Esophagus muscularis mucosa (tissue), 4 donors: ENCODE measurements around the gene BSN. TPM values are rescaled to one million over a fixed set of nuclear protein-coding genes. Genes with fewer than 3 reads are reported as not detected.

ENCODE experiments used
- DNase-seq: peaks from one replicate; pipeline ENCODE4 v3.0.0-alpha.2; 2017; ENCODE audit errors: extremely low spot score
- H3K27ac ChIP-seq, 4 donors: fragments of 200-600 bp; sonication (generic); replicated peaks in 1 of 4; 1 replicate in 3 of 4; 2 replicates in 1 of 4; pipeline ENCODE4 v1.5.1; 2016 to 2019; ENCODE audit warnings: mild to moderate bottlenecking in 1 of 4
- H3K27me3 ChIP-seq, 4 donors: fragments of 200-600 bp; sonication (generic); one replicate each; pipeline versions ENCODE4 v1.5.1 to v1.6.0; 2016 to 2019
- H3K36me3 ChIP-seq, 4 donors: fragments of 200-600 bp; sonication (generic); one replicate each; pipeline ENCODE4 v1.5.1; 2016 to 2019
- H3K4me1 ChIP-seq, 4 donors: fragments of 200-600 bp; sonication (generic); one replicate each; pipeline ENCODE4 v1.5.1; 2016 to 2019
- H3K4me3 ChIP-seq, 4 donors: fragments of 200-600 bp; sonication (generic); 1 replicate in 2 of 4; 2 replicates in 2 of 4; pipeline ENCODE4 v1.5.1; 2016 to 2019; ENCODE audit warnings: mild to moderate bottlenecking in 4 of 4, moderate library complexity in 1 of 4
- H3K9me3 ChIP-seq, 4 donors: fragments of 200-600 bp; sonication (generic); 1 replicate in 3 of 4; 2 replicates in 1 of 4; pipeline ENCODE4 v1.5.1; 2016 to 2019
- EP300 ChIP-seq: sonication (generic); formaldehyde crosslinking; IDR thresholded peaks from one replicate; pipeline ENCODE4 v1.6.1; 2017; ENCODE audit warnings: antibody characterized with exemption
- POLR2A ChIP-seq: fragments of 450-650 bp; IDR thresholded peaks from one replicate; pipeline ENCODE4 v1.6.1; 2017; ENCODE audit warnings: antibody characterized with exemption, moderate library complexity, mild to moderate bottlenecking, low read depth
- POLR2AphosphoS5 ChIP-seq, 2 donors: sonication (generic); formaldehyde crosslinking; IDR thresholded peaks; one replicate each; pipeline ENCODE4 v1.6.1; 2017; ENCODE audit warnings: antibody characterized with exemption in 2 of 2
- WGBS: methylation state at CpG from one replicate; pipeline ENCODE4 v1.1.5; 2018; 5-methylcytosine and 5-hydroxymethylcytosine counted together
- intact Hi-C: fragments of 100-400 bp; cut with DNase I; formaldehyde crosslinking; loops from one replicate; pipeline ENCODE4 v1.15.1; 2023
- total RNA-seq, 4 donors: library from RNA; depleted of rRNA; stranded (reverse); fragments of >200 nt; gene quantifications; one replicate each; pipeline versions ENCODE4 v1.1.0 to v1.2.1, GENCODE V29; 2016
- TF ChIP-seq, protein P1 (sequence below), 3 experiments: fragments of 200-600 bp in 2 of 3; fragments of 450-650 bp in 1 of 3; sonication (generic) in 2 of 3; IDR thresholded peaks; one replicate each; pipeline ENCODE4 v1.5.1; 2017 to 2019; ENCODE audit warnings: antibody characterized with exemption in 3 of 3, mild to moderate bottlenecking in 2 of 3, moderate library complexity in 1 of 3

The BSN gene
- total RNA-seq, 4 donors from 2014 or later = 0.42 to 1.7 (median 0.78) TPM

GRCh38 chr3:49641921-49642707 is 87.8 kb downstream of the BSN start:
- no peak for DNase-seq
- TF ChIP-seq POLR2A (no peak), EP300 (no peak), POLR2AphosphoS5 (IDR thresholded peaks at IDR 0.05) (no peak)
- TF ChIP-seq, protein P1, sequence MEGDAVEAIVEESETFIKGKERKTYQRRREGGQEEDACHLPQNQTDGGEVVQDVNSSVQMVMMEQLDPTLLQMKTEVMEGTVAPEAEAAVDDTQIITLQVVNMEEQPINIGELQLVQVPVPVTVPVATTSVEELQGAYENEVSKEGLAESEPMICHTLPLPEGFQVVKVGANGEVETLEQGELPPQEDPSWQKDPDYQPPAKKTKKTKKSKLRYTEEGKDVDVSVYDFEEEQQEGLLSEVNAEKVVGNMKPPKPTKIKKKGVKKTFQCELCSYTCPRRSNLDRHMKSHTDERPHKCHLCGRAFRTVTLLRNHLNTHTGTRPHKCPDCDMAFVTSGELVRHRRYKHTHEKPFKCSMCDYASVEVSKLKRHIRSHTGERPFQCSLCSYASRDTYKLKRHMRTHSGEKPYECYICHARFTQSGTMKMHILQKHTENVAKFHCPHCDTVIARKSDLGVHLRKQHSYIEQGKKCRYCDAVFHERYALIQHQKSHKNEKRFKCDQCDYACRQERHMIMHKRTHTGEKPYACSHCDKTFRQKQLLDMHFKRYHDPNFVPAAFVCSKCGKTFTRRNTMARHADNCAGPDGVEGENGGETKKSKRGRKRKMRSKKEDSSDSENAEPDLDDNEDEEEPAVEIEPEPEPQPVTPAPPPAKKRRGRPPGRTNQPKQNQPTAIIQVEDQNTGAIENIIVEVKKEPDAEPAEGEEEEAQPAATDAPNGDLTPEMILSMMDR (IDR thresholded peaks at IDR 0.05) = no peak
- intact Hi-C loops = no loop called here
- Histone ChIP-seq H3K27me3 (no peaks in the 10 kb centered on the region), H3K36me3 (peaks cover 0 to 6% (median 1%) of the 10 kb centered on the region in 4 donors), H3K4me3 (no peak overlapping the region), H3K9me3 (no peaks in the 10 kb centered on the region), H3K4me1 (peaks cover 0 to 3% (median 0%) of the 10 kb centered on the region in 4 donors), H3K27ac (no peak overlapping the region)
- WGBS = 100% methylated on average over 14 of the region's 14 CpGs

DNA sequence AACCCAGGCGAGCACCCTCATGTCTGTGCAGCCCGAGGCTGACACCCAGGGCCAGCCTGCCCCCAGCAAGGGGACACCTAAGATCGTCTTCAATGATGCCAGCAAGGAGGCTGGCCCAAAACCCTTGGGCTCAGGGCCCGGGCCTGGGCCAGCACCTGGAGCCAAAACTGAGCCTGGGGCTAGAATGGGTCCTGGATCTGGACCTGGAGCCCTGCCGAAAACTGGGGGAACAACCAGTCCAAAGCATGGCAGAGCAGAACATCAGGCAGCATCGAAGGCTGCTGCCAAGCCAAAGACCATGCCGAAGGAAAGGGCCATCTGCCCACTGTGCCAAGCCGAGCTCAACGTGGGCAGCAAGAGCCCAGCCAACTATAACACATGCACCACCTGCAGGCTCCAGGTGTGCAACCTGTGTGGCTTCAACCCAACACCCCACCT is 88.5 kb downstream of the BSN start:
- TF ChIP-seq, protein P1 (IDR thresholded peaks at IDR 0.05) = no peak
- no peak for TF ChIP-seq POLR2A
- no peak for TF ChIP-seq POLR2AphosphoS5 (IDR thresholded peaks at IDR 0.05)
- no peak for TF ChIP-seq EP300
- Histone ChIP-seq H3K9me3 (no peaks in the 10 kb centered on the region), H3K4me1 (peaks cover 0 to 3% (median 0%) of the 10 kb centered on the region in 4 donors), H3K4me3 (no peak overlapping the region), H3K27ac (no peak overlapping the region), H3K36me3 (peaks cover 0 to 6% (median 1%) of the 10 kb centered on the region in 4 donors), H3K27me3 (no peaks in the 10 kb centered on the region)
- intact Hi-C loops = no loop called here
- no peak for DNase-seq
- WGBS = 87% methylated on average over 4 of the region's 9 CpGs

DNA sequence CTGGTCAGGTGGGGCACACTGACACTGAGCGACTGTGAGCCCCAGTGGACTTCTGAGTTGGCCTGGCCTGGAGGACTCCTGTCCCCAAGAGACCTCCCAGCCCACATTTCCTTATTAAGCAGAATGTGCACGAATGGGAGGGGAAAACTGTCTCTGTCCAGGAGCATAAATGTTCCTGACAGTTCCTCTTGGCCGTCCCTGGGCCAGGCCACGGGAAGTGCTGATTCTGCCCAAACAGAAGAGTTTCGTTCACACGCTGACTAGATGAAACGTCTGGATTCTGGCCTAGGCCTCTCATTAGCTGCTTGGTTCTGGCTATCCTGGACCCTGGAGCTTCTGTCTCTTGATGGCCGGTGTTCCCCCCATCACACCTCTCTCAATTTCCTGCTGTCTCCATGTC is 90.4 kb downstream of the BSN start:
- intact Hi-C loops = no loop called here
- Histone ChIP-seq H3K9me3 (no peaks in the 10 kb centered on the region), H3K27ac (no peak overlapping the region), H3K4me1 (peaks cover 0 to 9% (median 0%) of the 10 kb centered on the region in 4 donors), H3K36me3 (peaks cover 0 to 6% (median 1%) of the 10 kb centered on the region in 4 donors), H3K27me3 (no peaks in the 10 kb centered on the region), H3K4me3 (no peak overlapping the region)
- WGBS = 84% methylated on average over 7 of the region's 8 CpGs
- TF ChIP-seq EP300 = no peak
- TF ChIP-seq, protein P1 (IDR thresholded peaks at IDR 0.05) = no peak
- no peak for TF ChIP-seq POLR2A
- no peak for TF ChIP-seq POLR2AphosphoS5 (IDR thresholded peaks at IDR 0.05)
- DNase-seq = no peak

DNA sequence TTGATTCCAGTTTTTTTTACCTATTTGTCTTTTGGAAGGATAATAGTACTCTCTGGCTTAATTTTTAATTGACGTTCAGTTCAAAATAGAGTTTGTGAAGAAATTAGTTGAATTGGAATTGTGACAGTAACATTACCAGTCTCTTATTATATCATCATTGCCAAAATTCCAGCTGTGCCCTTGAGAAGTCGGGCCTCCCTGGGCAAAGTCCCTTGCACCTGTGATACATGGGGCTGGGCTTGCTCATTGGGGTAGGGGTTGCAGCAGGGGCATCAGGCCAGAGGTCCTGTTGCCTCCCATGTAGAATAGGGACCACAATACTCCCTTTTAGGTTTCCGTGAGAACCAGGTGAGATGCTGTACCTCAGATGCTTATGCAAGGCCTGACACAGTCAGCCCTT is 92.0 kb downstream of the BSN start:
- Histone ChIP-seq H3K36me3 (peaks cover 0 to 6% (median 1%) of the 10 kb centered on the region in 4 donors), H3K27me3 (no peaks in the 10 kb centered on the region), H3K9me3 (no peaks in the 10 kb centered on the region), H3K4me3 (no peak overlapping the region), H3K4me1 (peaks cover 0 to 9% (median 0%) of the 10 kb centered on the region in 4 donors), H3K27ac (no peak overlapping the region)
- DNase-seq = no peak
- intact Hi-C loops = no loop called here
- TF ChIP-seq, protein P1 (IDR thresholded peaks at IDR 0.05) = no peak
- TF ChIP-seq POLR2A (no peak), EP300 (no peak), POLR2AphosphoS5 (IDR thresholded peaks at IDR 0.05) (no peak)
- WGBS = 91% methylated on average over 3 of the region's 3 CpGs
